ENCODE results near the gene GRM8.

GRM8 gene

GRCh38 chr7:126791306-126791705, 461.4 kb downstream of the GRM8 start:
- DNase-seq, result no peak

GRCh38 chr7:126790763-126791162, 462.0 kb downstream of the GRM8 start:
- Histone ChIP-seq H3K36me3 (no peaks in the 10 kb centered on the region), H3K9me3 (ENCODE audit: severe bottlenecking) (no peaks in the 10 kb centered on the region), H3K4me3 (ENCODE audit: low read depth, low read length) (no peak overlapping the region), H3K27ac (no peak overlapping the region), H3K27me3 (ENCODE audit: insufficient read depth, low read depth, severe bottlenecking) (no peaks in the 10 kb centered on the region)
- no peak for TF ChIP-seq CTCF (IDR thresholded peaks at IDR 0.05; ENCODE audit: low read depth, low read length)
- DNase-seq, result no peak

More at GRCh38 chr7:126791306-126791705, 461.4 kb downstream of the GRM8 start:
- Histone ChIP-seq H3K27me3 (ENCODE audit: insufficient read depth, low read depth, severe bottlenecking) (no peaks in the 10 kb centered on the region), H3K27ac (no peak overlapping the region), H3K36me3 (no peaks in the 10 kb centered on the region), H3K9me3 (ENCODE audit: severe bottlenecking) (no peaks in the 10 kb centered on the region), H3K4me3 (ENCODE audit: low read depth, low read length) (no peak overlapping the region)
- no peak for TF ChIP-seq CTCF (IDR thresholded peaks at IDR 0.05; ENCODE audit: low read depth, low read length)

DNA sequence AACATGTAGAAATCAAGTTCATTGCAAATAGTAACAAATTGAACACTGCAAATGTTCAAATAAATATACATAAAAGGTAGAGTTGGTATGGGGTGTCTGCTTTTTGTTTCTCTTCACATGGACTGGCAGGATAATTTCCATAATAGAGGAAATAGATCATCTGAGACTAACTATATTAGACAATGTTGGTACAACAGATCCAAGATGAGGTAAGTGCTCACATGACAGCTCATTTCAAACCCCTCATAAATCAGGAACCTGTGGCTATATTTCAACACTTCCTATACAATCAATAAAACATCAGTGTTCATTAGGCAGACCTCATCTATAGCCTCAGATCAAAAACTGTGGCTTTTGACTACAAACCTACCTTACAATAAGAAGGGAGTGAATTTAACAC, 469.1 kb downstream of the GRM8 start:
- no peaks in the 10 kb centered on the region for H3K36me3 ChIP-seq
- DNase-seq, result no peak
- no peak overlapping the region for H3K4me3 ChIP-seq (ENCODE audit: low read depth, low read length)
- no peak overlapping the region for H3K27ac ChIP-seq
- TF ChIP-seq CTCF (IDR thresholded peaks at IDR 0.05; ENCODE audit: low read depth, low read length), result no peak
- H3K9me3 ChIP-seq (ENCODE audit: severe bottlenecking), result no peaks in the 10 kb centered on the region
- H3K27me3 ChIP-seq (ENCODE audit: insufficient read depth, low read depth, severe bottlenecking), result no peaks in the 10 kb centered on the region

DNA sequence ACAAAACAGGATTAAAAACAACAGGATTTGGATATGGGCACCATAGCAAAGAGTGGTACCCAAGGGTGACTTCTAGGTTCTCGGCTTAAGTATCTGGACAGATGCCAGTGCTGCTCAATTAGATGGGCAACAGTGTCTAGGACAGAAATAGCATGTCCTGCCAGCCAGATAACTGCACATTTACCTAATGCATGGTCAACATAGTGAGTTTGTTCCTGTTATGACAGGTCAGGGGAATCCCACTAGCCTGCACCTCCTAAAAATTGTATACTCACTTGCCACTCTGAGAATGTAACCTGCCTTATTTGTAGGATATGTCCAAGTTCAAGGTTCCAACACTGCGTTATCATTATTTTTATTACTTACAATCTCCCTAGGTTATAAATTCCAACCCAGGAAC, 471.7 kb downstream of the GRM8 start:
- no peaks in the 10 kb centered on the region for H3K27me3 ChIP-seq (ENCODE audit: insufficient read depth, low read depth, severe bottlenecking)
- no peaks in the 10 kb centered on the region for H3K36me3 ChIP-seq
- H3K4me3 ChIP-seq (ENCODE audit: low read depth, low read length), result no peak overlapping the region
- DNase-seq, result no peak
- H3K27ac ChIP-seq, result no peak overlapping the region
- H3K9me3 ChIP-seq (ENCODE audit: severe bottlenecking), result no peaks in the 10 kb centered on the region
- no peak for TF ChIP-seq CTCF (IDR thresholded peaks at IDR 0.05; ENCODE audit: low read depth, low read length)

DNA sequence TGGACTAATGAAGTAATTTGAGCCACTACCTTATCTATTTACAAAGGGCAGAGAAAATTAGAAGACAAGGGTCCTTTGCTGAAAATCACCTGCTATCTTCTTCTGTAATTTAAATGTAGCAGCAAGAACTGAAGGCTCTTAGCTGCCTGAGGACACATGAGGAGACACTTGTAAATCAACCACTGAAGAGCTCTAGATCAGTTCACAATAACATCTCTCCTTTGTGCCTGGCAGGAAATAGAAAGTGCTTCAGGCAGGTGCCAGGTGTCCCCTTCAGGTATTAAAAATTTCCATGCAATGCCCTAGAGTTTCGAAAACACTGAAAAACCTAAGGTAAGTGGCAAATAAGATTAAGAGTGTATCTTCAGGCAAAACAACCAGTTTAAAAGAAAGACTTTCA, 474.6 kb downstream of the GRM8 start:
- no peak for DNase-seq
- no peak for TF ChIP-seq CTCF (IDR thresholded peaks at IDR 0.05; ENCODE audit: low read depth, low read length)
- Histone ChIP-seq H3K36me3 (no peaks in the 10 kb centered on the region), H3K27me3 (ENCODE audit: insufficient read depth, low read depth, severe bottlenecking) (no peaks in the 10 kb centered on the region), H3K9me3 (ENCODE audit: severe bottlenecking) (no peaks in the 10 kb centered on the region), H3K4me3 (ENCODE audit: low read depth, low read length) (no peak overlapping the region), H3K27ac (no peak overlapping the region)

DNA sequence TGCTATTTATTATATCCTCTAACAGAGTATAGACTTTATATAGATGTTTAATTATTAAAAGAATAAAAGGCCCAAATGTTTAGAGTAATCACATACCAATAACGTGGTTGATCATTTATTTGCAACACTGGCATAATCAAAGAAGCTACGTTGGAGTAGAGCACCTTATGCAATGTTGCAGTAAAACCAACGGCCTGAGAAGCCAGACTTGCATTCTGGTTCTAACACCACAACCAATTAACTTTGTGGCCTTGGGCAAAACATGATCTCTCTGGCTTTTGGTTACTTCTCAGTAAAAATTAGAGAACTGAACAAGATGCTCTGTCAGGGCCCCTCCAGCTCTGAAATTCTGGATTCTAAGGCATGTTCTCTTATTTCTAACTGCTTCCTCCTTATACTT, 476.2 kb downstream of the GRM8 start:
- DNase-seq, result no peak
- H3K27me3 ChIP-seq (ENCODE audit: insufficient read depth, low read depth, severe bottlenecking), result no peaks in the 10 kb centered on the region
- H3K27ac ChIP-seq, result no peak overlapping the region
- H3K9me3 ChIP-seq (ENCODE audit: severe bottlenecking), result no peaks in the 10 kb centered on the region
- TF ChIP-seq CTCF (IDR thresholded peaks at IDR 0.05; ENCODE audit: low read depth, low read length), result no peak
- no peaks in the 10 kb centered on the region for H3K36me3 ChIP-seq
- H3K4me3 ChIP-seq (ENCODE audit: low read depth, low read length), result no peak overlapping the region
